ENCODE measurements around the gene BANK1.

GRCh38 chr4:102104278-102104677 is 313.7 kb downstream of the BANK1 start:
- no peak for TF ChIP-seq POLR2A (IDR thresholded peaks at IDR 0.05)
- no peak for TF ChIP-seq CTCF (IDR thresholded peaks at IDR 0.05)
- no peak for TF ChIP-seq POLR2AphosphoS5 (IDR thresholded peaks at IDR 0.05; ENCODE audit: insufficient read depth in 1 of 2, low read depth in 1 of 2)

All from vagina (tissue), 2 donors.